SK-N-SH treated with all-trans-retinoic acid at 6 μM for 48 hours (cell line): ENCODE measurements around the gene APLP1.

ENCODE experiments used
- ARNTL ChIP-seq: fragments of 450-650 bp; formaldehyde crosslinking; IDR thresholded peaks from 2 replicates; pipeline ENCODE4 v1.5.0; 2020; ENCODE audit warnings: low read depth, mild to moderate bottlenecking, moderate library complexity, borderline replicate concordance
- CREB5 ChIP-seq: fragments of 250-450 bp; sonication (Bioruptor Pico); IDR thresholded peaks from 2 replicates; pipeline ENCODE4 v1.5.1; 2020; ENCODE audit warnings: low read depth, mild to moderate bottlenecking, moderate library complexity
- RARB ChIP-seq: fragments of 250-450 bp; sonication (Bioruptor Pico); IDR thresholded peaks from 2 replicates; pipeline ENCODE4 v1.8.0; 2021; ENCODE audit warnings: mild to moderate bottlenecking, moderate library complexity

GRCh38 chr19:35863018-35863417 lies 5.4 kb upstream of the APLP1 start:
- TF ChIP-seq CREB5, result no peak
- no peak for TF ChIP-seq RARB (CRISPR knock-in tag)
- no peak for TF ChIP-seq ARNTL (CRISPR knock-in tag)
